Breast epithelium (tissue), 3 donors: ENCODE measurements around the gene GPR84.

Source experiments
- CTCF ChIP-seq, 3 donors: fragments of 450-650 bp; IDR thresholded peaks; one replicate each; pipeline ENCODE4 v1.5.1; 2016 to 2017; ENCODE audit warnings: antibody characterized with exemption in 3 of 3, mild to moderate bottlenecking in 3 of 3, moderate library complexity in 3 of 3
- POLR2A ChIP-seq: fragments of 450-650 bp; IDR thresholded peaks from one replicate; pipeline ENCODE4 v1.6.1; 2016; ENCODE audit warnings: antibody characterized with exemption, mild to moderate bottlenecking, moderate library complexity
- POLR2AphosphoS5 ChIP-seq, 3 donors: sonication (generic); formaldehyde crosslinking; IDR thresholded peaks; one replicate each; pipeline ENCODE4 v1.6.1; 2017; ENCODE audit warnings: antibody characterized with exemption in 3 of 3

GRCh38 chr12:54385251-54385914, 21.1 kb upstream of the GPR84 start:
- TF ChIP-seq CTCF (IDR thresholded peaks at IDR 0.05): no peak
- TF ChIP-seq POLR2AphosphoS5 (IDR thresholded peaks at IDR 0.05): no peak
- no peak for TF ChIP-seq POLR2A
